ENCODE results near the gene PGPEP1. TPM values are rescaled to one million over a fixed set of nuclear protein-coding genes. Genes with fewer than 3 reads are reported as not detected.
A peak's percentile ranks its signal among the peaks of the same experiment; 100 is the strongest.
"Not testable (repeated sequence)": the region's sequence is repeated elsewhere in the genome, so short reads cannot be mapped to it uniquely, and the experiment has no call there.

The PGPEP1 gene
- total RNA-seq, 1 donor from 2014 or later = 5.2 TPM

- no peaks in the 10 kb centered on the region for H3K36me3 Mint-ChIP-seq (ENCODE audit: low read depth)
- no peaks in the 10 kb centered on the region for H3K9me3 Mint-ChIP-seq
- no peak for TF ChIP-seq CTCF (conservative IDR thresholded peaks at IDR 0.05)
- no peak for DNase-seq (ENCODE audit: low read depth, low spot score)
- peaks cover 92% of the 10 kb centered on the region for H3K27me3 Mint-ChIP-seq (ENCODE audit: low read depth)
- peaks cover 41% of the 10 kb centered on the region for H3K4me1 Mint-ChIP-seq
- H3K4me3 Mint-ChIP-seq = peak overlapping the region; percentile 60
- no peak overlapping the region for H3K27ac Mint-ChIP-seq (ENCODE audit: unreplicated experiment)
Measured at GRCh38 chr19:18345296-18345695, 4.9 kb downstream of the PGPEP1 start.

GRCh38 chr19:18346091-18346490 lies 5.7 kb downstream of the PGPEP1 start:
- no peak for DNase-seq (ENCODE audit: low read depth, low spot score)
- no peak overlapping the region for H3K27ac Mint-ChIP-seq (ENCODE audit: unreplicated experiment)
- peaks cover 93% of the 10 kb centered on the region for H3K27me3 Mint-ChIP-seq (ENCODE audit: low read depth)
- peak; percentile 36 for TF ChIP-seq CTCF (conservative IDR thresholded peaks at IDR 0.05)
- peak overlapping the region; percentile 31 for H3K4me3 Mint-ChIP-seq
- H3K9me3 Mint-ChIP-seq = no peaks in the 10 kb centered on the region
- peaks cover 41% of the 10 kb centered on the region for H3K4me1 Mint-ChIP-seq
- H3K36me3 Mint-ChIP-seq (ENCODE audit: low read depth) = no peaks in the 10 kb centered on the region

GRCh38 chr19:18348171-18348570 lies 7.8 kb downstream of the PGPEP1 start:
- Mint-ChIP-seq H3K9me3 (no peaks in the 10 kb centered on the region), H3K4me3 (no peak overlapping the region), H3K27ac (ENCODE audit: unreplicated experiment) (no peak overlapping the region), H3K36me3 (ENCODE audit: low read depth) (no peaks in the 10 kb centered on the region), H3K27me3 (ENCODE audit: low read depth) (peaks cover 74% of the 10 kb centered on the region), H3K4me1 (peaks cover 31% of the 10 kb centered on the region)
- no peak for DNase-seq (ENCODE audit: low read depth, low spot score)
- no peak for TF ChIP-seq CTCF (conservative IDR thresholded peaks at IDR 0.05)

GRCh38 chr19:18348818-18349339 lies 8.5 kb downstream of the PGPEP1 start:
- not testable (repeated sequence) for DNase-seq (ENCODE audit: low read depth, low spot score); H3K36me3 Mint-ChIP-seq (ENCODE audit: low read depth); H3K4me3 Mint-ChIP-seq; H3K27ac Mint-ChIP-seq (ENCODE audit: unreplicated experiment); H3K9me3 Mint-ChIP-seq
- Mint-ChIP-seq H3K27me3 (ENCODE audit: low read depth) (peaks cover 69% of the 10 kb centered on the region), H3K4me1 (peaks cover 29% of the 10 kb centered on the region)

GRCh38 chr19:18349524-18350128 lies 9.2 kb downstream of the PGPEP1 start:
- Mint-ChIP-seq H3K4me3 (no peak overlapping the region), H3K36me3 (ENCODE audit: low read depth) (no peaks in the 10 kb centered on the region), H3K9me3 (no peaks in the 10 kb centered on the region), H3K27ac (ENCODE audit: unreplicated experiment) (no peak overlapping the region), H3K4me1 (peaks cover 22% of the 10 kb centered on the region), H3K27me3 (ENCODE audit: low read depth) (peaks cover 62% of the 10 kb centered on the region)
- DNase-seq (ENCODE audit: low read depth, low spot score) = peak; percentile 43
- TF ChIP-seq CTCF (conservative IDR thresholded peaks at IDR 0.05) = peak; percentile 80

GRCh38 chr19:18350490-18350889 lies 10.1 kb downstream of the PGPEP1 start:
- TF ChIP-seq CTCF (conservative IDR thresholded peaks at IDR 0.05) = no peak
- H3K4me3 Mint-ChIP-seq = no peak overlapping the region
- H3K36me3 Mint-ChIP-seq (ENCODE audit: low read depth) = no peaks in the 10 kb centered on the region
- DNase-seq (ENCODE audit: low read depth, low spot score) = no peak
- no peaks in the 10 kb centered on the region for H3K9me3 Mint-ChIP-seq
- H3K4me1 Mint-ChIP-seq = peaks cover 14% of the 10 kb centered on the region
- no peak overlapping the region for H3K27ac Mint-ChIP-seq (ENCODE audit: unreplicated experiment)
- H3K27me3 Mint-ChIP-seq (ENCODE audit: low read depth) = peaks cover 53% of the 10 kb centered on the region
